HepG2 (cell line): ENCODE measurements around the gene SDC1. TPM values are rescaled to one million over a fixed set of nuclear protein-coding genes. Genes with fewer than 3 reads are reported as not detected.
A peak's percentile ranks its signal among the peaks of the same experiment; 100 is the strongest.

Experiments
- KDM1A ChIP-seq: IDR thresholded peaks from 2 replicates; pipeline ENCODE4 v1.6.1; 2016; ENCODE audit warnings: missing compliant biosample characterization
- KDM2A ChIP-seq: sonication (generic); formaldehyde crosslinking; IDR thresholded peaks from 2 replicates; pipeline ENCODE4 v1.4.0; 2020; ENCODE audit warnings: low read depth, missing genetic modification reagents, borderline replicate concordance
- MIER3 ChIP-seq: IDR thresholded peaks from 2 replicates; pipeline ENCODE4 v1.6.1; 2016; ENCODE audit warnings: missing compliant biosample characterization, borderline replicate concordance
- THAP11 ChIP-seq: IDR thresholded peaks from 2 replicates; pipeline ENCODE4 v1.6.1; 2016; ENCODE audit warnings: missing biosample characterization, missing genetic modification reagents
- THYN1 ChIP-seq: sonication (generic); formaldehyde crosslinking; IDR thresholded peaks from 2 replicates; pipeline ENCODE4 v1.8.1; 2023; ENCODE audit warnings: low read depth, mild to moderate bottlenecking, moderate library complexity, missing genetic modification reagents, borderline replicate concordance
- ZMYM3 ChIP-seq: sonication (generic); formaldehyde crosslinking; IDR thresholded peaks from 2 replicates; pipeline ENCODE4 v1.5.1; 2020; ENCODE audit warnings: mild to moderate bottlenecking, missing genetic modification reagents
- ZNF768 ChIP-seq: sonication (generic); formaldehyde crosslinking; IDR thresholded peaks from 2 replicates; pipeline ENCODE4 v1.4.0; 2020; ENCODE audit warnings: missing genetic modification reagents
- ZNF770 ChIP-seq: sonication (generic); formaldehyde crosslinking; IDR thresholded peaks from 2 replicates; pipeline ENCODE4 v1.5.0; 2020; ENCODE audit warnings: mild to moderate bottlenecking, missing genetic modification reagents
- polyA plus RNA-seq, 8 experiments: library from polyadenylated mRNA; depleted of rRNA in 3 of 8; stranded (reverse) in 7 of 8; unstranded in 1 of 8; fragments of >200 nt; fragmentation: Illumina TruSeq in 4 of 8; extraction: Trizol in 4 of 8; gene quantifications; 2 replicates each; pipeline versions ENCODE4 v1.2.1 to v1.2.3, GENCODE V29; 2011 to 2016; ENCODE audit warnings: low read depth in 4 of 8, missing spikeins in 1 of 8, mixed read lengths in 1 of 8; ENCODE audit not compliant: insufficient read depth in 1 of 8
- total RNA-seq, 5 experiments: library from RNA; depleted of rRNA; stranded (reverse); fragments of >200 nt; fragmentation: Illumina TruSeq; extraction: Trizol; gene quantifications; 2 replicates each; pipeline ENCODE4 v1.2.3, GENCODE V29; 2016; ENCODE audit warnings: low read depth in 1 of 5
- TF ChIP-seq, protein P1 (sequence below): sonication (generic); formaldehyde crosslinking; IDR thresholded peaks from 2 replicates; pipeline ENCODE4 v1.5.1; 2020; ENCODE audit warnings: mild to moderate bottlenecking, missing genetic modification reagents, moderate library complexity
- TF ChIP-seq, protein P2 (sequence below), 2 experiments: fragments of 450-650 bp in 1 of 2; sonication (generic) in 1 of 2; formaldehyde crosslinking in 1 of 2; IDR thresholded peaks; 2 replicates each; pipeline versions ENCODE4 v1.6.1 to v1.8.0; 2016 to 2022; ENCODE audit warnings: antibody characterized with exemption in 1 of 2, mild to moderate bottlenecking in 1 of 2, missing genetic modification reagents in 1 of 2

The SDC1 gene
- total and polyA plus RNA-seq, 2 of the 13 experiments (the other 11 are each of a cell fraction or from before 2014, with no cell fraction given) = 108 to 119 TPM

GRCh38 chr2:20182241-20182931 lies 42.5 kb downstream of the SDC1 start (continued):
- peak; percentile 25; the same call in 1 of the 2 replicates for TF ChIP-seq KDM2A (CRISPR knock-in tag)
- TF ChIP-seq, protein P1, sequence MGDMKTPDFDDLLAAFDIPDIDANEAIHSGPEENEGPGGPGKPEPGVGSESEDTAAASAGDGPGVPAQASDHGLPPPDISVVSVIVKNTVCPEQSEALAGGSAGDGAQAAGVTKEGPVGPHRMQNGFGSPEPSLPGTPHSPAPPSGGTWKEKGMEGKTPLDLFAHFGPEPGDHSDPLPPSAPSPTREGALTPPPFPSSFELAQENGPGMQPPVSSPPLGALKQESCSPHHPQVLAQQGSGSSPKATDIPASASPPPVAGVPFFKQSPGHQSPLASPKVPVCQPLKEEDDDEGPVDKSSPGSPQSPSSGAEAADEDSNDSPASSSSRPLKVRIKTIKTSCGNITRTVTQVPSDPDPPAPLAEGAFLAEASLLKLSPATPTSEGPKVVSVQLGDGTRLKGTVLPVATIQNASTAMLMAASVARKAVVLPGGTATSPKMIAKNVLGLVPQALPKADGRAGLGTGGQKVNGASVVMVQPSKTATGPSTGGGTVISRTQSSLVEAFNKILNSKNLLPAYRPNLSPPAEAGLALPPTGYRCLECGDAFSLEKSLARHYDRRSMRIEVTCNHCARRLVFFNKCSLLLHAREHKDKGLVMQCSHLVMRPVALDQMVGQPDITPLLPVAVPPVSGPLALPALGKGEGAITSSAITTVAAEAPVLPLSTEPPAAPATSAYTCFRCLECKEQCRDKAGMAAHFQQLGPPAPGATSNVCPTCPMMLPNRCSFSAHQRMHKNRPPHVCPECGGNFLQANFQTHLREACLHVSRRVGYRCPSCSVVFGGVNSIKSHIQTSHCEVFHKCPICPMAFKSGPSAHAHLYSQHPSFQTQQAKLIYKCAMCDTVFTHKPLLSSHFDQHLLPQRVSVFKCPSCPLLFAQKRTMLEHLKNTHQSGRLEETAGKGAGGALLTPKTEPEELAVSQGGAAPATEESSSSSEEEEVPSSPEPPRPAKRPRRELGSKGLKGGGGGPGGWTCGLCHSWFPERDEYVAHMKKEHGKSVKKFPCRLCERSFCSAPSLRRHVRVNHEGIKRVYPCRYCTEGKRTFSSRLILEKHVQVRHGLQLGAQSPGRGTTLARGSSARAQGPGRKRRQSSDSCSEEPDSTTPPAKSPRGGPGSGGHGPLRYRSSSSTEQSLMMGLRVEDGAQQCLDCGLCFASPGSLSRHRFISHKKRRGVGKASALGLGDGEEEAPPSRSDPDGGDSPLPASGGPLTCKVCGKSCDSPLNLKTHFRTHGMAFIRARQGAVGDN (CRISPR knock-in tag) = peak; percentile 58
- peak; percentile 20; the same call in 1 of the 2 replicates for TF ChIP-seq ZNF768
- TF ChIP-seq KDM1A (CRISPR knock-in tag) = peak; percentile 74; the same call in 1 of the 2 replicates
- TF ChIP-seq, protein P2, sequence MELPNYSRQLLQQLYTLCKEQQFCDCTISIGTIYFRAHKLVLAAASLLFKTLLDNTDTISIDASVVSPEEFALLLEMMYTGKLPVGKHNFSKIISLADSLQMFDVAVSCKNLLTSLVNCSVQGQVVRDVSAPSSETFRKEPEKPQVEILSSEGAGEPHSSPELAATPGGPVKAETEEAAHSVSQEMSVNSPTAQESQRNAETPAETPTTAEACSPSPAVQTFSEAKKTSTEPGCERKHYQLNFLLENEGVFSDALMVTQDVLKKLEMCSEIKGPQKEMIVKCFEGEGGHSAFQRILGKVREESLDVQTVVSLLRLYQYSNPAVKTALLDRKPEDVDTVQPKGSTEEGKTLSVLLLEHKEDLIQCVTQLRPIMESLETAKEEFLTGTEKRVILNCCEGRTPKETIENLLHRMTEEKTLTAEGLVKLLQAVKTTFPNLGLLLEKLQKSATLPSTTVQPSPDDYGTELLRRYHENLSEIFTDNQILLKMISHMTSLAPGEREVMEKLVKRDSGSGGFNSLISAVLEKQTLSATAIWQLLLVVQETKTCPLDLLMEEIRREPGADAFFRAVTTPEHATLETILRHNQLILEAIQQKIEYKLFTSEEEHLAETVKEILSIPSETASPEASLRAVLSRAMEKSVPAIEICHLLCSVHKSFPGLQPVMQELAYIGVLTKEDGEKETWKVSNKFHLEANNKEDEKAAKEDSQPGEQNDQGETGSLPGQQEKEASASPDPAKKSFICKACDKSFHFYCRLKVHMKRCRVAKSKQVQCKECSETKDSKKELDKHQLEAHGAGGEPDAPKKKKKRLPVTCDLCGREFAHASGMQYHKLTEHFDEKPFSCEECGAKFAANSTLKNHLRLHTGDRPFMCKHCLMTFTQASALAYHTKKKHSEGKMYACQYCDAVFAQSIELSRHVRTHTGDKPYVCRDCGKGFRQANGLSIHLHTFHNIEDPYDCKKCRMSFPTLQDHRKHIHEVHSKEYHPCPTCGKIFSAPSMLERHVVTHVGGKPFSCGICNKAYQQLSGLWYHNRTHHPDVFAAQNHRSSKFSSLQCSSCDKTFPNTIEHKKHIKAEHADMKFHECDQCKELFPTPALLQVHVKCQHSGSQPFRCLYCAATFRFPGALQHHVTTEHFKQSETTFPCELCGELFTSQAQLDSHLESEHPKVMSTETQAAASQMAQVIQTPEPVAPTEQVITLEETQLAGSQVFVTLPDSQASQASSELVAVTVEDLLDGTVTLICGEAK (IDR thresholded peaks at IDR 0.05) = peak; percentile 72
- TF ChIP-seq, protein P2 (CRISPR knock-in tag; IDR thresholded peaks at IDR 0.05) = peak; percentile 97
- TF ChIP-seq MIER3 = 0 out of 2 replicates have a peak, but pooled peaks have one; percentile 19
- TF ChIP-seq ZNF770 = 0 out of 2 replicates have a peak, but pooled peaks have one; percentile 33
- peak; percentile 81 for TF ChIP-seq ZMYM3 (CRISPR knock-in tag)
- TF ChIP-seq THAP11 (CRISPR knock-in tag) = no peak
- no peak for TF ChIP-seq THYN1 (CRISPR knock-in tag)
